ENCODE measurements around the gene ENC1. TPM values are rescaled to one million over a fixed set of nuclear protein-coding genes. Genes with fewer than 3 reads are reported as not detected.

The ENC1 gene
- total RNA-seq, 1 experiment from 2014 or later, result 37.0 TPM

GRCh38 chr5:74621492-74621891 is 19.0 kb downstream of the ENC1 start:
- in situ Hi-C loops (cut with HindIII; ENCODE audit: low pct_unique_long_range_greater_than_20kb, low sequenced_read_pairs) (no loop called here), intact Hi-C loops (cut with micrococcal nuclease; ENCODE audit: unreplicated experiment) (no loop called here)
- BruUV-seq (replicated peaks), result no TSS peak
- Histone ChIP-seq H3K4me1 (ENCODE audit: control insufficient read depth, insufficient read depth, low read length) (peaks cover 3% of the 10 kb centered on the region), H3K9me3 (ENCODE audit: control insufficient read depth, insufficient read depth, low read depth, low read length) (no peaks in the 10 kb centered on the region), H3K27ac (ENCODE audit: low read length) (no peak overlapping the region), H3K36me3 (ENCODE audit: control insufficient read depth, insufficient read depth, low read length) (no peaks in the 10 kb centered on the region), H3K27me3 (ENCODE audit: control insufficient read depth, insufficient read depth, low read length) (no peaks in the 10 kb centered on the region), H3K4me3 (ENCODE audit: low read depth in 2 of 2, low read length in 2 of 2) (no peak overlapping the region)
- CTCF ChIA-PET, result no interaction called here
- DNase-seq (ENCODE audit: low read depth, low spot score), result no peak
- ATAC-seq, result no peak
- TF ChIP-seq CTCF (IDR thresholded peaks at IDR 0.05) (no peak), TCF7L2 (IDR thresholded peaks at IDR 0.05; ENCODE audit: low read depth, low read length) (no peak), SIN3A (IDR thresholded peaks at IDR 0.05; ENCODE audit: borderline replicate concordance, insufficient read depth, low read depth, low read length) (no peak), POLR2AphosphoS5 (IDR thresholded peaks at IDR 0.05; ENCODE audit: low read depth, low read length) (no peak), REST (IDR thresholded peaks at IDR 0.05; ENCODE audit: insufficient read depth in 1 of 2, low read depth in 2 of 2, low read length in 1 of 2) (no peak)
- POLR2A ChIA-PET, result no interaction called here

GRCh38 chr5:74619308-74619707 is 21.2 kb downstream of the ENC1 start:
- no TSS peak for BruUV-seq (replicated peaks)
- ChIA-PET POLR2A (interaction anchor here (0.7 kb wide), 1 partner anchor 17 kb away, joined by 3 read pairs; no protein-coding TSS in a partner anchor), CTCF (no interaction called here)
- Histone ChIP-seq H3K27ac (ENCODE audit: low read length) (no peak overlapping the region), H3K36me3 (ENCODE audit: control insufficient read depth, insufficient read depth, low read length) (no peaks in the 10 kb centered on the region), H3K4me3 (ENCODE audit: low read depth in 2 of 2, low read length in 2 of 2) (no peak overlapping the region), H3K9me3 (ENCODE audit: control insufficient read depth, insufficient read depth, low read depth, low read length) (no peaks in the 10 kb centered on the region), H3K4me1 (ENCODE audit: control insufficient read depth, insufficient read depth, low read length) (no peaks in the 10 kb centered on the region), H3K27me3 (ENCODE audit: control insufficient read depth, insufficient read depth, low read length) (no peaks in the 10 kb centered on the region)
- ATAC-seq (no peak), DNase-seq (ENCODE audit: low read depth, low spot score) (no peak)
- intact Hi-C loops (cut with micrococcal nuclease; ENCODE audit: unreplicated experiment) (no loop called here), in situ Hi-C loops (cut with HindIII; ENCODE audit: low pct_unique_long_range_greater_than_20kb, low sequenced_read_pairs) (no loop called here)
- TF ChIP-seq REST (IDR thresholded peaks at IDR 0.05; ENCODE audit: insufficient read depth in 1 of 2, low read depth in 2 of 2, low read length in 1 of 2) (no peak), TCF7L2 (IDR thresholded peaks at IDR 0.05; ENCODE audit: low read depth, low read length) (no peak), POLR2AphosphoS5 (IDR thresholded peaks at IDR 0.05; ENCODE audit: low read depth, low read length) (no peak), CTCF (IDR thresholded peaks at IDR 0.05) (no peak), SIN3A (IDR thresholded peaks at IDR 0.05; ENCODE audit: borderline replicate concordance, insufficient read depth, low read depth, low read length) (no peak)
